H1 (cell line): ENCODE data around the gene CACNA2D3. TPM values are rescaled to one million over a fixed set of nuclear protein-coding genes. Genes with fewer than 3 reads are reported as not detected.

Experiments
- CTCF ChIA-PET: fragments of 300-600 bp; sonication (Branson Sonifier 250); formaldehyde crosslinking; loops from one replicate; lab custom pipeline; 2021; ENCODE audit not compliant: partially characterized antibody; lab: Charles Lee
- POLR2A ChIA-PET: fragments of 300-600 bp; sonication (Branson Sonifier 250); formaldehyde crosslinking; loops from one replicate; lab custom pipeline; 2021; ENCODE audit warnings: inconsistent platforms; ENCODE audit not compliant: partially characterized antibody; lab: Charles Lee
- DNase-seq, 2 experiments: peaks; one replicate each; pipeline versions ENCODE4 v3.0.0 to v3.0.0-alpha.2; 2010 to 2022; ENCODE audit warnings: low spot score in 2 of 2, low read depth in 1 of 2, mixed read lengths in 1 of 2
- FAIRE-seq: peaks from 2 replicates; lab custom pipeline; 2011; peaks lifted over from hg19 to GRCh38; lab: Jason Lieb, UNC
- H2AFZ ChIP-seq: 2 replicates; pipeline ENCODE4 v1.8.1; 2012; ENCODE audit warnings: low read length, inconsistent platforms
- H2AK5ac ChIP-seq: 2 replicates; pipeline ENCODE4 v1.6.1; 2013; ENCODE audit warnings: low read depth, low read length
- H2BK120ac ChIP-seq: replicated peaks from 2 replicates; pipeline ENCODE3; 2013; ENCODE audit warnings: low read depth, low read length, inconsistent platforms
- H2BK12ac ChIP-seq: 2 replicates; pipeline ENCODE4 v1.6.1; 2013; ENCODE audit warnings: low read depth, low read length
- H2BK15ac ChIP-seq: 2 replicates; pipeline ENCODE4 v1.6.1; 2013; ENCODE audit warnings: low read length
- H2BK20ac ChIP-seq: 2 replicates; pipeline ENCODE4 v1.6.1; 2013; ENCODE audit warnings: low read length
- H2BK5ac ChIP-seq: 2 replicates; pipeline ENCODE4 v1.6.1; 2013; ENCODE audit warnings: low read depth, low read length
- H3K14ac ChIP-seq: 2 replicates; pipeline ENCODE4 v1.6.1; 2013; ENCODE audit warnings: inconsistent platforms; ENCODE audit not compliant: insufficient read length
- H3K18ac ChIP-seq: 2 replicates; pipeline ENCODE4 v1.6.1; 2013; ENCODE audit warnings: low read length; ENCODE audit errors: extremely low read depth
- H3K23ac ChIP-seq: 2 replicates; pipeline ENCODE4 v1.6.1; 2013; ENCODE audit warnings: inconsistent platforms; ENCODE audit not compliant: insufficient read length
- H3K23me2 ChIP-seq: 2 replicates; pipeline ENCODE4 v1.6.1; 2013; ENCODE audit warnings: low read depth, low read length
- H3K27ac ChIP-seq: 2 replicates; pipeline ENCODE4 v1.6.1; 2011; ENCODE audit warnings: low read depth, low read length, inconsistent platforms
- H3K27me3 ChIP-seq, 4 experiments: replicated peaks in 1 of 4; 1 replicate in 1 of 4; 2 replicates in 3 of 4; pipeline versions ENCODE4 v1.6.1 to v1.8.1; 2011 to 2013; ENCODE audit warnings: low read length in 3 of 4, mild to moderate bottlenecking in 3 of 4, inconsistent platforms in 2 of 4, mixed read lengths in 2 of 4, moderate library complexity in 1 of 4; ENCODE audit not compliant: control insufficient read depth in 3 of 4, insufficient read depth in 3 of 4; ENCODE audit errors: extremely low read depth in 1 of 4
- H3K36me3 ChIP-seq, 4 experiments: 2 replicates each; pipeline versions ENCODE4 v1.6.1 to v1.8.1; 2011 to 2013; ENCODE audit warnings: mild to moderate bottlenecking in 4 of 4, low read length in 3 of 4, moderate library complexity in 2 of 4, control low read depth in 1 of 4, inconsistent platforms in 1 of 4; ENCODE audit not compliant: insufficient read depth in 4 of 4, control insufficient read depth in 2 of 4
- H3K4ac ChIP-seq: replicated peaks from 2 replicates; pipeline ENCODE3; 2013; ENCODE audit warnings: low read length, low read depth, mixed read lengths, inconsistent platforms; ENCODE audit not compliant: insufficient read length
- H3K4me1 ChIP-seq, 4 experiments: replicated peaks in 1 of 4; 1 replicate in 1 of 4; 2 replicates in 3 of 4; pipeline versions ENCODE4 v1.6.1 to v1.8.1; 2011 to 2013; ENCODE audit warnings: low read length in 3 of 4, inconsistent platforms in 2 of 4, mixed read lengths in 1 of 4; ENCODE audit not compliant: insufficient read depth in 4 of 4, control insufficient read depth in 3 of 4
- H3K4me2 ChIP-seq, 2 experiments: 2 replicates each; pipeline versions ENCODE4 v1.6.1 to v1.8.1; 2011 to 2013; ENCODE audit warnings: low read depth in 2 of 2, low read length in 2 of 2, control low read depth in 1 of 2, inconsistent platforms in 1 of 2, mild to moderate bottlenecking in 1 of 2; ENCODE audit not compliant: insufficient read depth in 1 of 2
- H3K4me3 ChIP-seq, 4 experiments: fragments of 200-600, 300-600 bp in 1 of 4; sonication (generic), shearing (Covaris generic), sonication (Bioruptor Twin) in 1 of 4; 2 replicates each; pipeline versions ENCODE4 v1.5.1 to v1.8.1; 2011 to 2016; ENCODE audit warnings: low read length in 4 of 4, low read depth in 3 of 4, control low read depth in 2 of 4, inconsistent platforms in 2 of 4, mild to moderate bottlenecking in 2 of 4, mixed read lengths in 1 of 4, moderate library complexity in 1 of 4; ENCODE audit not compliant: insufficient read depth in 2 of 4; ENCODE audit errors: extremely low read depth in 1 of 4
- H3K56ac ChIP-seq: replicated peaks from 2 replicates; pipeline ENCODE3; 2013; ENCODE audit warnings: low read depth, mild to moderate bottlenecking, mixed read lengths, low read length, inconsistent platforms; ENCODE audit not compliant: insufficient read length
- H3K79me1 ChIP-seq: 2 replicates; pipeline ENCODE4 v1.6.1; 2013; ENCODE audit warnings: low read depth, low read length, control low read depth
- H3K79me2 ChIP-seq, 2 experiments: 2 replicates each; pipeline versions ENCODE4 v1.6.1 to v1.8.1; 2012 to 2013; ENCODE audit warnings: low read length in 2 of 2, mild to moderate bottlenecking in 2 of 2, inconsistent platforms in 1 of 2; ENCODE audit not compliant: insufficient read depth in 2 of 2, control insufficient read depth in 1 of 2
- H3K9ac ChIP-seq, 4 experiments: replicated peaks in 1 of 4; 1 replicate in 1 of 4; 2 replicates in 3 of 4; pipeline versions ENCODE4 v1.6.1 to v1.8.1; 2011 to 2013; ENCODE audit warnings: low read depth in 3 of 4, low read length in 3 of 4, control low read depth in 2 of 4, mild to moderate bottlenecking in 2 of 4, moderate library complexity in 2 of 4, inconsistent platforms in 1 of 4; ENCODE audit errors: extremely low read depth in 1 of 4
- H3K9me3 ChIP-seq, 2 experiments: 2 replicates each; pipeline versions ENCODE4 v1.6.1 to v1.8.1; 2012 to 2013; ENCODE audit warnings: mild to moderate bottlenecking in 2 of 2, moderate library complexity in 2 of 2, control low read depth in 1 of 2, inconsistent platforms in 1 of 2, low read depth in 1 of 2, low read length in 1 of 2, mixed read lengths in 1 of 2; ENCODE audit not compliant: insufficient read depth in 2 of 2
- H4K20me1 ChIP-seq, 2 experiments: replicated peaks in 1 of 2; 2 replicates each; pipeline versions ENCODE3 to v1.8.1; 2011 to 2013; ENCODE audit warnings: inconsistent platforms in 2 of 2, low read length in 2 of 2, mild to moderate bottlenecking in 1 of 2; ENCODE audit not compliant: insufficient read depth in 2 of 2, control insufficient read depth in 1 of 2
- H4K5ac ChIP-seq: 2 replicates; pipeline ENCODE4 v1.6.1; 2013; ENCODE audit warnings: low read length, low read depth, mixed read lengths, inconsistent platforms; ENCODE audit not compliant: insufficient read length
- H4K8ac ChIP-seq: 2 replicates; pipeline ENCODE4 v1.8.0; 2013; ENCODE audit warnings: mild to moderate bottlenecking, moderate library complexity, low read length, inconsistent platforms; ENCODE audit not compliant: insufficient read depth; ENCODE audit errors: extremely low read depth
- H4K91ac ChIP-seq: replicated peaks from 2 replicates; pipeline ENCODE3; 2013; ENCODE audit warnings: low read length, mixed read lengths, inconsistent platforms; ENCODE audit not compliant: insufficient read length
- BRCA1 ChIP-seq: IDR thresholded peaks from 2 replicates; pipeline ENCODE4 v1.6.1; 2012; ENCODE audit warnings: low read depth, low read length, improper control_type of control experiment
- CHD1 ChIP-seq: IDR thresholded peaks from 2 replicates; pipeline ENCODE4 v1.6.1; 2012; ENCODE audit warnings: low read depth, low read length, improper control_type of control experiment
- NANOG ChIP-seq: IDR thresholded peaks from 2 replicates; pipeline ENCODE4 v1.6.1; 2011; ENCODE audit warnings: low read length, low read depth, mild to moderate bottlenecking, inconsistent platforms; ENCODE audit not compliant: insufficient read depth, poor library complexity, severe bottlenecking
- SIX5 ChIP-seq: IDR thresholded peaks from 2 replicates; pipeline ENCODE4 v1.6.1; 2011; ENCODE audit warnings: mild to moderate bottlenecking, low read depth, low read length
- TBP ChIP-seq: IDR thresholded peaks from 2 replicates; pipeline ENCODE4 v1.6.1; 2011; ENCODE audit warnings: low read depth, low read length, improper control_type of control experiment
- ZNF274 ChIP-seq: IDR thresholded peaks from 2 replicates; pipeline ENCODE4 v1.7.0; 2012; ENCODE audit warnings: low read length, borderline replicate concordance; ENCODE audit errors: extremely low read depth
- WGBS, 2 experiments: shearing (Covaris generic) in 1 of 2; methylation state at CpG; one replicate each; pipeline versions ENCODE4 v1.1.6 to v1.1.7; 2013 to 2015; ENCODE audit warnings: low lambda C conversion rate in 2 of 2, mixed read lengths in 2 of 2, inconsistent platforms in 1 of 2, low coverage in 1 of 2, missing lambda C conversion rate in 1 of 2; ENCODE audit not compliant: insufficient replicate concordance in 2 of 2, insufficient coverage in 1 of 2, insufficient read length in 1 of 2; ENCODE audit errors: extremely low coverage in 1 of 2, missing lambda C conversion rate in 1 of 2; 5-methylcytosine and 5-hydroxymethylcytosine counted together
- polyA plus RNA-seq, 7 experiments: library from polyadenylated mRNA; depleted of rRNA in 3 of 7; stranded (reverse) in 5 of 7; unstranded in 2 of 7; fragments of >200 nt in 5 of 7; fragments of 200-250 nt in 2 of 7; gene quantifications; 1 replicate in 5 of 7; 2 replicates in 1 of 7; 4 replicates in 1 of 7; pipeline versions ENCODE4 v1.2.1 to v1.2.3, GENCODE V29; 2011 to 2013; ENCODE audit warnings: missing spikeins in 2 of 7, mixed read lengths in 2 of 7
- total RNA-seq: library from RNA; stranded (reverse); fragmentation: NEBNext Ultra II Directional; extraction: Animal tissue kit (Norgen Biotek cat#: 25700); gene quantifications from 2 replicates; pipeline ENCODE4 v1.2.1, GENCODE V29; 2021
- TF ChIP-seq, protein P1 (sequence below): IDR thresholded peaks from 2 replicates; pipeline ENCODE4 v1.6.1; 2012; ENCODE audit warnings: inconsistent platforms

Gene CACNA2D3
- total and polyA plus RNA-seq, 2 of the 8 experiments (the other 6 are each of a cell fraction or from before 2014, with no cell fraction given), result 1.5 to 1.8 TPM

DNA sequence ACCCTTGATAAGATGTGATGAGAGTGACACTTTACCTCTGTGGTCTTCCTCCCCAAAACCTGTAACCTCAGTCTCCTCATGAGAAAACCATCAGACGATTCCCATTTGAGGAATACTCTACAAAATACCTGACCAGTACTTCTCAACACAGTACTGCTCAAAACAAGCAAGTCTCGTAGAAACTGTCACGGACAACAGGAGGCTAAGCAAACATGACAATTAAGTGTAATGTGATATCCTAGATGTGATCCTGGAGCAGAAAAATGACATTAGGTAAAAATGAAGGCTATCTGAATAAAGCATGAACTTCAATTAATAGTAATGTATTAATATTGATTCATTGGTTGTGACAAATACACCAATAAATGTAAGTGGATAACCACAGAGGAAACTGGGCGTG is 113.6 kb downstream of the CACNA2D3 start:
- Histone ChIP-seq H2BK15ac (no peak overlapping the region), H2AK5ac (no peak overlapping the region), H3K23ac (no peak overlapping the region), H3K36me3 (no peaks in the 10 kb centered on the region), H4K5ac (no peak overlapping the region), H2BK12ac (no peak overlapping the region), H2BK120ac (no peak overlapping the region), H3K4me1 (peaks cover 0 to 2% (median 0%) of the 10 kb centered on the region in 4 experiments; a peak in 1 of 7 replicates), H4K8ac (no peak overlapping the region), H3K27ac (no peak overlapping the region), H4K20me1 (no peaks in the 10 kb centered on the region), H3K56ac (no peak overlapping the region), H3K9me3 (no peaks in the 10 kb centered on the region), H3K18ac (no peak overlapping the region), H3K4me3 (no peak overlapping the region), H2AFZ (no peak overlapping the region), H3K23me2 (no peaks in the 10 kb centered on the region), H3K4ac (no peak overlapping the region), H3K9ac (no peak overlapping the region), H3K14ac (no peak overlapping the region), H2BK5ac (no peak overlapping the region), H4K91ac (no peak overlapping the region), H3K79me1 (no peaks in the 10 kb centered on the region), H2BK20ac (no peak overlapping the region), H3K79me2 (no peaks in the 10 kb centered on the region), H3K4me2 (no peak overlapping the region), H3K27me3 (no peaks in the 10 kb centered on the region)
- FAIRE-seq (no peak), DNase-seq (no peak)
- ChIA-PET POLR2A (no interaction called here), CTCF (interaction anchor here (0.9 to 2.2 kb wide), 3 partner anchors 9 to 297 kb away, joined by 3 to 6 read pairs (median 3); no protein-coding TSS in a partner anchor)
- no peak for TF ChIP-seq SIX5
- no peak for TF ChIP-seq BRCA1
- no peak for TF ChIP-seq NANOG
- TF ChIP-seq, protein P1, sequence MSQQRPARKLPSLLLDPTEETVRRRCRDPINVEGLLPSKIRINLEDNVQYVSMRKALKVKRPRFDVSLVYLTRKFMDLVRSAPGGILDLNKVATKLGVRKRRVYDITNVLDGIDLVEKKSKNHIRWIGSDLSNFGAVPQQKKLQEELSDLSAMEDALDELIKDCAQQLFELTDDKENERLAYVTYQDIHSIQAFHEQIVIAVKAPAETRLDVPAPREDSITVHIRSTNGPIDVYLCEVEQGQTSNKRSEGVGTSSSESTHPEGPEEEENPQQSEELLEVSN, result no peak
- TF ChIP-seq ZNF274, result no peak
- no peak for TF ChIP-seq TBP
- TF ChIP-seq CHD1, result no peak
- WGBS, 2 experiments, result 95% methylated on average over 4 of the region's 4 CpGs; no CpG with 5 or more reads in 1 of the 2 experiments
